Measurements from ENCODE around the gene BCAP29.
"Not testable (repeated sequence)": the region's sequence is repeated elsewhere in the genome, so short reads cannot be mapped to it uniquely, and the experiment has no call there.

The BCAP29 gene

DNA sequence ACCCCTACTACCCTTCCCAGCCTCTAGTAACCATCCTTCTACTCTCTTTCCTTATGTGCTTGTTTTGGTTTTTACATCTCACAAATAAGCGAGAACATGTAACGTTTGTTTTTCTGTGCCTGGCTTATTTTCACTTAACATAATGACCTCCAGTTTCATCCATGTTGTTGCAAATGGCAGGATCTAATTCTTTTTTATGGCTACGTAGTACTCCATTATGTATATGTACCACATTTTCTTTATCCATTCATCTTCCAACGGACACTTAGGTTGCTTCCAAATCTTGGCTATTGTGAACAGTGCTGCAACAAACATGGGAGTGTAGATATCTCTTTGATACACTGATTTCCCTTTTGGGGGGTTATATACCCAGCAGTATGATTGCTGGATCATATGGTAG, 47.0 kb downstream of the BCAP29 start:
- DNase-seq, result no peak

DNA sequence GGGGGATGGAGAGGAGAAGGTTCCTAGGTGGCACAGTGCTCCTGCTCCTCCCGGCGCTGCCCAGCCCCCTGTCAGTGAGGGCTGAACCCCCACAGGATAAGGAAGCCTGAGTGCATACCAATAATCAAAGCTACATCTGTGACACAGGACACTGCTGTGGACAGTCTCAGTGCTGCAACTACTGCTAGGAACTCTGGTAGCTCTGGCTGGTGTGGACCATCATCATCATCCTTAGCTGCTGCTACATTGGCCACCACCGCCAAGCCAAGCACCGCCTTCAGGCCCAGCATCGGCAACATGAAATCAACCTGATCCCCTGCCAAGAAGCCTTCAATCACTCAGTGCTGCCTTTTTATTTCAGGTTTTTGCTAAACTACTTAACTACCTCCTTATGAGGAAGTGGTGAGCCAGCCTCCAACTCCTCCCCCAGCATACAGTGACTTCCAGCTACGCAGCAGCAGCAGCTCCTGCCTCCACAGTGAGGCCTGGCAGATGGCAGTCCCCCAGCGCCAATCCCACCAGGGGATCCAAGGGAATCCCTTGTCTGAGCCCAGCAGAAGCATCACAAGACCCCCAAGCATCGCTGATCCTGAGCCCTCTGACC, 48.5 kb downstream of the BCAP29 start:
- DNase-seq, result no peak

DNA sequence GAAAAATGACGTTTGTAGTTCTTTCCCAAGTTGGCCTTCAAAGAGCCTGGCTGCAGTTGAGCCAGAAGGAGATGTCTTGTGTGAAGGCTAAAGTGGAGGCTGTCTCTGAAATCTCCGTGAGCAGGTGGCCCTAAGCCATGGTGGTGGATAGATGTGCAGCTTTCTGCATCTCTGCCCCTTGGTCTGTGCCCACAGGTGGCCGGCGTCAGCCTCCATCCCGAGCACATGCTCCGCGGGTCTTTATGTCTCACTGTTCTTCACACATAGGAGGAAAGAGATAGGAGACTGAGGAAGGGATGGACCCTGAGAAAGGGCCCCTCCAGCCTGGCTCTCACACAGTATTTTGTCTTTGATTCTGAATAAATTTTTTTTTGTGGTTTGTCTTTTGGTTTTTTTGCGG, 50.3 kb downstream of the BCAP29 start:
- no peak for DNase-seq

DNA sequence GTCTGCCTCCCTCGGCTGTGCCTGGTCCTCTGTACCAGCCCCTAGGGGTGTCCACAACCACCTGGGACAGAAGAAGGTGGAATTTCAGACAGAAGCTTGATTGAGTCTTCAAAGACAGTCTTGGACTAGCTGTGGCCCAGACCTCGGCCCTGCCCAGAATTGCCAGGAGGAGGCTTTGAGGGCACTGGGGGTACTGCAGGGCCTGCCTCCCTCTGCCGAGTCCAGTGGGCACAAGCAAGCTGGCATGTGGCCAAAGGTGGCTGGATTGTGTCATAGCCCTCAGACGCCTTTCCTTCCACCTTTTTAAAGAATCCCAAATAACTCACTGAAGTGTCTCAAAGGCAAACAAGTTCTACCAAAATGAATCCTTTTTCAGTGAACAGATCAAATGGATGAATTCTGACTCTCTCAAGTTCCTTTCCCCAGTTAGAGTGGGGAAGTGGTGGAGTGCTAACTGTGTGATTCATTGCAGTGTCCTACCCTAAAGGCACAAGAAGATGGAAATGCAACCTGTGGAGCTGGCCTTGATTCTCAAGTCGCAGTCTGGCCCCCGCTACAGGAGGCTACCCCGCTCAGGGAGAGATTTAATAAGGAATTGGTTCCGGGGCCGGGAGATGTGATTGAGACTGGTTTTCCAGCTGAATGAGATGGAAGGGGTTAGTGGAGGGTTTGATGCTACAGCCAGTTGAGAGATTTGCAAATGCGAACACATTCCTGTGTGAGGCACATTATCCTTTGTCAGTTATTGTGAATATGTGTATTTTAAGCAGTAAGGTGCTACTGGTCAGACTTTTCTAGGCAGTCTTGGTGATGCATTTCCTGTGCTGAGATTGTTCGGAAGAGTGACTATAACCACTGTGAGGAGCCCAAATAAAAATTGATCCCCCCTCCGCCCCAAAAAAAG, 51.8 kb downstream of the BCAP29 start:
- no peak for DNase-seq

DNA sequence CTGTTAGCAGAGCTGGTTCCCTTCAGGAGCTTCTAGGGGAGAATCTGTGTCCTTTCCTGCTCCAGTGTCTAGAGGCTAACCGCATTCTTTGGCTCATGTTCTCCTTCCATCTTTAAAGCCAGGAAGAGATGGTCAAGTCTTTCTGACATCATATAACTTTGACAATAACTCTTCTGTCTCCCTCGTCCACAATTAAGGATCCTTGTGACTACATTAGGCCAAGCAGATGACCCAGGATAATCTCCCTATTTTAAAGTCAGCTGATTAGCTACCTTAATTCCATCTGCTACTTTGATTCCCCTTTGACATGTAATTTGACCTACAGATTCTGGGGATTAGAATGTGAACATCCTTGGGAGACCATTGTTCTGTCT, 52.4 kb downstream of the BCAP29 start:
- DNase-seq, result no peak

DNA sequence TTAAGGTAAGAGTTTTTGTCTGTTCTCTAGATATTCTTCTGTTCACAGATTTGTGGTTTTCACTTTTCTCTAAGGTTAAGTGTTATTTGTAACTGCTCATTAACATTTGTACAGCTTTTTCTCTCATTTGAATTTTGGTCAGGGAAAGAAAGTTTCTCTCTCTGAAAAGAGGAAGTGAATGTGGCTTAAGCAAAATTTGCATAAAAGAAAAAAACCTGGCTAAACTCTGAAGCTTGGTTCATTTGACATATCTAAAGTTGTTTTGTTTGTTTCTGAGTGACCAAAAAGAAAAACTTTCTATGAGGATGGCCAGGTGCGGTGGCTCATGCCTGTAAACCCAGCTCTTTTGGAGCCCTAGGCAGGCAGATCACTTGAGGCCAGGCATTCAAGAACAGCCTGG, 58.5 kb downstream of the BCAP29 start:
- DNase-seq, result no peak

DNA sequence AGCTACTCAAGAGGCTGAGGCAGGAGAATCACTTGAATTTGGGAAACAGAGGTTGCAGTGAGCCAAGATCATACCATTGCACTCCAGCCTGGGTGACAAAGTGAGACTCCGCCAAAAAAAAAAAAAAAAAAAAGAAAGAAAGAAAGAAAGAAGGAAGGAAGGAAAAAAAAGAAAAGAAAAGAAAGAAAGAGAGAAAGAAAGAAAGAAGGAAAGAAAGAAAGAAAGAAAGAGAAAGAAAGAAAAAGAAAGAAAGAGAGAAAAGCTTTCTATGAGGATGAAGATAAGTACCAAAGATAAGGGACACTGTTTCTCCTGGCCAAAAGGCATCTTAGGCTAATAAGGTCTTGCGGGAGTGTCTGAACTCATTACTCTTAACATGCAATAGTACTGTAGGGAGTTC, 59.0 kb downstream of the BCAP29 start:
- not testable (repeated sequence) for DNase-seq

DNA sequence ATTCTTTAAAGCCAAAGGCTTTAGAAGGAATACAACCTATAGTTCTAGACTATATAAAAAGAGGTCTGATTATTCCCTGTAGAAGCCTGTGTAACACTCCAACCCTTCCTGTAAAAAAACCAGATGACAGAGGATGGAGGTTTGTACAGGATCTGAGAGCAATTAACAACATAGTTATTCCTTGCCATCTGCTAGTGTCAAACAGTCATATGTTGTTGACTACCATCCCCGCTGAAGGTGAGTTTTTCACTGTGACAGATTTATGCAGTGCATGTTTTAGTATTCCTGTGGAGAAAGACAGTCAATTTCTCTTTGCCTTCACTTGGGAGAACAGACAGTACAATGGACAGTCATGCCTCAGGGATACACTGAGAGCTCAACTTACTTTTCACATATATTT, 61.6 kb downstream of the BCAP29 start:
- DNase-seq, result no peak

DNA sequence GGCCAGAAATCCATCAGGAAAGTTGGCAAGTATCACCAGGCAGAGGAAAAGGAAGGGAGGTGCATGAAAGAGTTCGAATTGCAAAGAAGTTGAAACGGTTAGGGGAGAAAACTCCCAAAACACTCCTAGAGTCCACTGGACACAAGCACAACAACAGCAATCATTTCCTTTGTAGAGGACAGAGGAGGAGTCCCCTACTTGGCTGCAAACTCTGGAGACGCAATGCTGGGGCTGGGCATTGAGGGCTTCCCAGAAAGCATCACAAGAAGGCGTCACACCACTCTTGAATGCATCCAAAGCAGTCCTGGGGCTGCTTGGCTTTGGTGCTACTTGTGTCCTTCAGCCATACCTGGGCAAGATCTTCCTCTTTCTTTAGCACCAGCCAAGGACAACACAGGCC, 62.5 kb downstream of the BCAP29 start:
- no peak for DNase-seq

DNA sequence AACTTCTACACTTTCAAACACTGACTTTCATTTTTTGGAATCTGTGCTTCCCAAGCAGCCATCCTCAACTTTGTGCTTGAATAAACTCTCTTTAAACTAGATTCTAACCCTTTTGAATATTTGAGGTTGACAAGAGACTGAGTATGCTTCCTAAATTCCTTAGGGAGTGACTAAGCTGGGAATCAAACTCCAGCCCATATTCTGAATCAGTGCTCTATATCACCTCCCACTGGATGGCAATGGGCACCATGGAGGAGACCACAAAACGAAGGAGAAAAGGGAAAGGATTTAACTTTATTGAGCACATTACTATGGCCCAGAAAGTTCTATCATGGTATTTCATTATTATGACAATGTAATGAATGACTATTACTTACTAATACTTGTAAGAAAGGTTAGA, 63.4 kb downstream of the BCAP29 start:
- DNase-seq, result no peak

DNA sequence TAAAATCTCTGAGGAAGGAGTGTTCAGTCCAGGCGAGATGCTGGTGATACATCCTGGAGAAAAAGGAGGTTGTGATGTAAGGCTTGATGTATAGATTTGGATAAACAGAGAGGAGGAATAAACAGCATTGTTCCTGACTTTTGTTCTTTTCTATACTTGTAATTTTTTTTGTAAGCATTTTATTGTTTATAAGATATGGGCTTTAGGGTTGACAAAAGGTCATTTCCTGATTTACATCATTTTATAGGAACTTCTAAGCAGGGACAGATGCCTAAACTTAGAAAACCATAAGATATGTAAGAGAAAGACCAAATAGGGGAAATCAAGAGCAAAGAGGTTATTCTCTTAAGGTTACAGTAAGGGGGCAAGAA, 63.9 kb downstream of the BCAP29 start:
- no peak for DNase-seq

DNA sequence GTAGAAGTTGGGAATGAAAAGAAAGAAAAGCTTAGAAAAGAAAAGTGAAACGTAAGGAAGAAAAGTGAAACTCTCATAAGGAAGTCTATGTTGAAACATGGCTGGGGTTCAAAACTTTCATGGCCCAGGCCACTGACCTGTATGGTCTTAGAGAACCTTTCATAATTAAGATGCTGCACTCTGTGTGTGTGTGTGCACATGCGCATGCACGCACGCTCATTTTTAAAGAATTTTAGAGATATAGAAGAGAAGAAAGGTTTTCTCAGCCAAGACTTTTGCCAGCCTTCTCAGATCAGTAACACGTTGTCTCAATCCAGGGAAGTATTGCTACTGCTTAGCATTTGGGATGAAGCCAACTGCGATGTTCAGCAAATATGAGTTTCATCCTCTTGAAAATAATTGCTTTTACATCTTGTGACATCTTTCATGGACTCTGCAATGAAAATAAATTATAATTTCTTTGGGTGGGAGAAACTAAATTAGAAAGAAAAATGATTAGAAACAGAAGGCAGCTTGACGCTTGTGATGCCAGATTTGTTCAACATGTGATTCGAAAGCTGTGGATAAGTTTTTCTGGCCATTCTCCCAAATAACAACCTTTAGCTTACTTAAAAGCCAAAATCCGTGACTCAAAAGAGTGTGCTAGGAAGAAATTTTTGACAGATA, 64.4 kb downstream of the BCAP29 start:
- no peak for DNase-seq

DNA sequence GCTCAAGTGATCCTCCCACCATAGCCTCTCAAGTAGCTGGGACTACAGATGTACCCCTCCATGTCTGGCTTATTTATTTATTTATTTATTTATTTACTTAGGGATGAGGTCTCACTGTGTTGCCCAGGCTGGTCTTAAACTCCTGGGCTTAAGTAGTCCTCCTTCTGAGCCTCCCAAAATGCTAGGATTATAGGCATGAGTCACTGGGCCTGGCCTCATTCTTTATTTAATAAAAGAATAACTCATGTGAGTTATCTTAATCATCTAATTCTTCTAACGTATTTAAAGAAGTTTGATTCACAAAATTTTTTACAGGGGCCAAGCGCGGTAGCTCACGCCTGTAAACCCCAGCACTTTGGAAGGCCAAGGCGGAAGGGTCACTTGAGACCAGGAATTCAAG, 72.6 kb downstream of the BCAP29 start:
- no peak for DNase-seq

DNA sequence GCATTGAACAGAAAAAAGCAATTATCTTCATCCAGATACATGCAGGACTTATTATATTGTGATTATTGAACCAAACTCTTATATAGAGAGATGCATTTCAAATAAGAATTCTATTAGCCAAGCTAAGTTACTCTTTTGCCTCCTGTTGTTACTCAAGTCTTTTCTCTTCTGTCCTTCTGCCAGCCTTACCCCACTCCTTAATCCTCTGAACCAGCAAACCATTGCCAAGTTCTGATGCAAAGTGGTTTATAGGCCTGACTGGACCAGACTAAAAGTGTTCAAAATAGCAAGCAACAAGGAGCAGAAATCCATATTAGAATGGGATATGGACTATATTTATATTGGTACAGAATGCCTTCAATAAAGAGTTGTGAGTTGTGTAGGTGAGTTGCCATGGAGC, 78.4 kb downstream of the BCAP29 start:
- DNase-seq, result no peak

DNA sequence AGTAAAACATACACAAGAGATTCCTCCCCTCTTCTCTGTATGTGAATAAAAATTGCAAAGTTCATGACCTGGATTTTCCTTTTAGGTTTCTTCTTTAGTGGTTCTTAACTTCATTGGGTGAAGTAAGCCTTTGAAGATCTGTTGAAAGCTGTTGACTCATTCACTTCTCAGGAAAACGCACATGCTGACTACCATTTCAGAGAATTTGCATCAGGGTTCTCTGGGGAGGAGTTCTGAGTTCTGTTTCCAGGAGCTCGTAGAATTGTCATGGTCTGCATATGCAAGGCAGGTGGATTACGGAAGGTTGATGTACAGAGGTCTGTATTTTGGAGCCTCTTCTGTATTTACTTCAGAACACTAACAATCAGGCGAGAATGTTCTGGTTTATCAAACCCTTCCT, 79.6 kb downstream of the BCAP29 start:
- DNase-seq, result no peak

DNA sequence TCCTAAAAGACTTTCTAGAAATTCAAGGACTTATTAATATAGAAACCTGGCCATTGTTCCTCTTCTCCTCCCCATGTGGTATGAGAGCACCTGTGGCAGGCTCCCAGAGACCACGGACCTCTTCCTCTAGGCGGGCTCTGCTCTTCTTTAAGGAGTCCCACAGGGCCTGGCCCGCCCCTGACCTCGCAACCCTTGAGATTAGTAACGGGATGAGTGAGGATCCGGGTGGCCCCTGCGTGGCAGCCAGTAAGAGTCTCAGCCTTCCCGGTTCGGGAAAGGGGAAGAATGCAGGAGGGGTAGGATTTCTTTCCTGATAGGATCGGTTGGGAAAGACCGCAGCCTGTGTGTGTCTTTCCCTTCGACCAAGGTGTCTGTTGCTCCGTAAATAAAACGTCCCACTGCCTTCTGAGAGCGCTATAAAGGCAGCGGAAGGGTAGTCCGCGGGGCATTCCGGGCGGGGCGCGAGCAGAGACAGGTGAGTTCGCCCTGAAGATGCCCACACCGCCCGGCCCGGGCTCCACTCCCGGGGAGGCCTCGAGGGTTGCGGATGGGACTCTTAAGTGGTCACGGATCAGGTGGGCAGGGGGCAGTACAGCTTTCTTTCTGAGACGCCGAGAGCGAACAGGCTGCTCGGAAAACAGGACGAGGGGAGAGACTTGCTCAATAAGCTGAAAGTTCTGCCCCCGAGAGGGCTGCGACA, 80.5 kb downstream of the BCAP29 start, which contains the start of gene SLC26A4:
TSS of gene SLC26A4 (plus strand) at position 448 of the 700 bp plus-strand sequence. CDS start 814 bp downstream, outside the sequence.
- DNase-seq, result no peak

DNA sequence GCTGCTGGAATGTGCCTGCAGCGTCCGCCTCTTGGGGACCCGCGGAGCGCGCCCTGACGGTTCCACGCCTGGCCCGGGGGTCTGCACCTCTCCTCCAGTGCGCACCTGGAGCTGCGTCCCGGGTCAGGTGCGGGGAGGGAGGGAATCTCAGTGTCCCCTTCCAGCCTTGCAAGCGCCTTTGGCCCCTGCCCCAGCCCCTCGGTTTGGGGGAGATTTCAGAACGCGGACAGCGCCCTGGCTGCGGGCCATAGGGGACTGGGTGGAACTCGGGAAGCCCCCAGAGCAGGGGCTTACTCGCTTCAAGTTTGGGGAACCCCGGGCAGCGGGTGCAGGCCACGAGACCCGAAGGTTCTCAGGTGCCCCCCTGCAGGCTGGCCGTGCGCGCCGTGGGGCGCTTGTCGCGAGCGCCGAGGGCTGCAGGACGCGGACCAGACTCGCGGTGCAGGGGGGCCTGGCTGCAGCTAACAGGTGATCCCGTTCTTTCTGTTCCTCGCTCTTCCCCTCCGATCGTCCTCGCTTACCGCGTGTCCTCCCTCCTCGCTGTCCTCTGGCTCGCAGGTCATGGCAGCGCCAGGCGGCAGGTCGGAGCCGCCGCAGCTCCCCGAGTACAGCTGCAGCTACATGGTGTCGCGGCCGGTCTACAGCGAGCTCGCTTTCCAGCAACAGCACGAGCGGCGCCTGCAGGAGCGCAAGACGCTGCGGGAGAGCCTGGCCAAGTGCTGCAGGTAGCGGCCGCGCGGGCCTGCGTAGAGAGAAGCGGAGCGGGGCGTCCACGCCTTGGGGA, 81.2 kb downstream of the BCAP29 start:
- peak; percentile 64 for DNase-seq

DNA sequence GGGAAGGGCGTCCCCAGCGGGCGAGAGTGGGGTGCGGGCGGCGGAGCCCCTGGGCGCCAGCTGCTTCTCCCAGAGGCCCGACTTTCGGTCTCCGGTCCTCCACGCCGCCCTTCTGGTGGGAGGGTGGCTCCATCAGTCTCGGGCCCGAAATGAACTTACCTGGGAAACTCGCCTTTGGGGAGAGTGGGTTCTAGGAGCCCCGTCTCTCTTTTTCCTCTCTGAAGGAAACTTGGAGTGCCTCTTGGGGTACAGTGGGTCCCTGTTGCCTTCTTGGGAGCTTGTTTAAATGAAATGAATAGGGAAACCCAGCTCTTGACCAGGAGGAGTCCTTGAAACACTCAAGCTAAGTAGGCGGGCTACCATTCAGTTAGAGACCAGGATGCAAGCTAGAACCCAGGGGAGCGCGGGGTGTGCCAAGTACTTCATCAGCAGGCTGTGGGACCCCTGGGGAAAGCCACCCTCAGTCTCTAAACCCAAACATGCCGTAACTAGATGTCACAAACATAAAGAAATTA, 81.9 kb downstream of the BCAP29 start:
- no peak for DNase-seq

DNA sequence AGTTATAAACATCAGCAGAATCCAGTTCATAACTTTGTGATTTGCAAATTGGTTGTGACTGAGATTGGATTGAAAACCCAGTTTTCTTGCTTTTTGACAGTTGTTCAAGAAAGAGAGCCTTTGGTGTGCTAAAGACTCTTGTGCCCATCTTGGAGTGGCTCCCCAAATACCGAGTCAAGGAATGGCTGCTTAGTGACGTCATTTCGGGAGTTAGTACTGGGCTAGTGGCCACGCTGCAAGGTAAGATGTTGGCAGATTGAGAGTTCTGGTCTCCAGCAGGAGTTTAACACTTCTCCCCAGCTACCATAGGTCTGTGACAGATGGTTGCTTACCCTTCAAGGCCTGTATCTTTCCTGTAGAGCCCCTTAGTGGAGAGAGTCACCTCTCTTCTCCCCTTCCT, 83.2 kb downstream of the BCAP29 start:
- no peak for DNase-seq

DNA sequence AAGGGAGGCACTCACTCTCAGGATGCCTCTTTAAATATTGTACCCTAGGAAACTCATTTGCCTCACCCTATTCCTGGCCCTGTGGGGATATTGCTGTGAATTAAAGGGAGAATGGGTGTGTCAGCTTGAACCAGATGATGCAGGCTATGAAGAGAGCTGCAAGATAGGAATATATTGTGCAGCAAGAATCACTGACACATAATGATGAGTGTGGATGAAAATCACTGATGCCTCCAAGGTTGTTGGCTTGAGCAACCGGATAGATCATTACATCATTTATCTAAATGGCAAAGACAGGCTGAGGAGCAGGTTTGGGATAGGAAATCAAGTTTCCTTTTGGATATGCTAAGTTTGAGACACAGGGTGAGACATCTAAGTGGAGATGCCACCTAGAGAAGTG, 86.7 kb downstream of the BCAP29 start:
- DNase-seq, result no peak

DNA sequence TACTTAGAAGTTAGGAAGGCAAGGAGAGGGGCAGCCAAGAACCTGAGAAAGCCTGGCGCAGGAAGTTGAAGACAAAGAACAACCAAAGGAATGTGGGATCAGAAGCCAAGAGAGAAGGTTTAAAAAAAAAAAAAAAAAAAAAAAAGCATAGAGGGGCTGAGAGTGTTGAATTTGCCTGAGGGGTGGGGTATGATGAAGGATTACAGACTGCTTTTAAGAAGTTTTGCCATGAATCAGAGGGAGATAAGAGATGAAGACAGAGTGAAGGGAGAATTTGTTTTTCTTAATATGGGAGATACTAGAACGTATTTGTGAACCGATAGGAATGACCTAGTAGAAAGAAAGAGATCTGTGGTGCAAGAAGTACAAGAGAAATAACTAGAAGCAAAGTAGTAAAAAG, 87.3 kb downstream of the BCAP29 start:
- DNase-seq, result no peak

DNA sequence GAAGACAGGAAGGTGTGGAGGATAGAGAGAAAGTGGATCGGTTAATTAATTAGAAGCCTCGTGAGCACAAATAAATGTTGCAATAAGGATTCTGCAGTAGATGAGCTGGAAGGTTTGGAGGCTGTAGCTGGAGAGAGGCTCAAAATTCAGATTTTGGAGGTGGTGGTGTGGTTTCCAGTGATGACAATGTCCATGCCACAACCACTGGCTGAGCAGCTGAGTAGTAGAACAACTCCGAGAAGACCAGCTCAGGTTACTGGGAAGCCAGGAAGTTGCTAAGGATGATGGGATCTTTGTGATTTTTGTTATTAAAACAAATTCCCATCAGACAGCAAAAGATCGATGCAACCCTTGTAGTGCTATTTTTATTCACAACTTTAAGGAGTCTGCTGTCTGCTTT, 88.2 kb downstream of the BCAP29 start:
- DNase-seq, result no peak

All from DMS153 (cell line).